Stomach (tissue), 4 donors: ENCODE measurements around the gene YARS1.

ENCODE experiments used
- CTCF ChIP-seq, 7 experiments: fragments of 450-650 bp in 4 of 7; fragments of 200-600 bp in 3 of 7; sonication (generic) in 3 of 7; IDR thresholded peaks; one replicate each; pipeline ENCODE4 v1.5.1; 2016 to 2019; ENCODE audit warnings: antibody characterized with exemption in 7 of 7, control low read depth in 2 of 7, mild to moderate bottlenecking in 1 of 7
- POLR2A ChIP-seq, 4 donors: fragments of 450-650 bp; IDR thresholded peaks; one replicate each; pipeline ENCODE4 v1.6.1; 2016; ENCODE audit warnings: antibody characterized with exemption in 4 of 4, control low read depth in 2 of 4, mild to moderate bottlenecking in 1 of 4, moderate library complexity in 1 of 4

DNA sequence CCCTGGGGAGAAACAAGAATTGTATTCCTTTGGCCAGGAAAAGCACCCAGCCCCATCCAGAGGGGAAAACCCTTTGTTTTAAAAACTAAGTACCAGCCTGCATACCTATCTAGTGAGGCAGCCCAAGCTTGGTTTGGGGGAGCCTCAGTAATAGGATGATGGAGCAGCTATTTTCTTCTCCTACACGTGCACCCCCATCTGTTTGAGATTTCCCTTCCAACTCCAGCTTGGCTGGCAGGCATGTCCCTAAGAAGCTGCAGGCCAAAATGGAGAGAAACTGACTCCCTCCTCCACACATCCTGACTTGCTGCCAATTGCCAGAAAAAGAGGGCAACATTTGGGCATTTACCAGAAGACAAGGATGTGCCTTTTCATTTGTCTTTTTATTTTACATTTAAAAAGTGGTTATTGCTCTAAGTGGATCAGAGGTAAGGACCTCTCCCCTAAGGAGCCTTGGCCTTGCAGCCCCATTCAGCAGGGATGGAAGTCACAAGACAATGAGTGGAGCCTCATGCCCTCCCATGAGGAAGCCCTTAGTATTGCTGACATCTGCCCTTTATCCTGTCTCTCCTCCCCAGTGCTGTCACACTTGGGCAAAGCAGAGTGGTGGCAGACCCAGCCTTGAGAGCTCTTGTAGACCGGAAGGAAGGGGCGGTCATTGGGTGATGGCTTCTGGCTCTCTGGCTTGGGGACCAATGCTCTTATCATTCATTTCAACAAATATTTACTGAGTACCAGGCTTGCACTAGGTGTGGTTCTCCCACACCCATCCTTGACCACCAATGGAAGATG lies 44.9 kb upstream of the YARS1 start:
- TF ChIP-seq CTCF (IDR thresholded peaks at IDR 0.05) (no peak), POLR2A (IDR thresholded peaks at IDR 0.05) (no peak)
